ENCODE data around the gene RPAP3. TPM values are rescaled to one million over a fixed set of nuclear protein-coding genes. Genes with fewer than 3 reads are reported as not detected.

Gene RPAP3, protein sequence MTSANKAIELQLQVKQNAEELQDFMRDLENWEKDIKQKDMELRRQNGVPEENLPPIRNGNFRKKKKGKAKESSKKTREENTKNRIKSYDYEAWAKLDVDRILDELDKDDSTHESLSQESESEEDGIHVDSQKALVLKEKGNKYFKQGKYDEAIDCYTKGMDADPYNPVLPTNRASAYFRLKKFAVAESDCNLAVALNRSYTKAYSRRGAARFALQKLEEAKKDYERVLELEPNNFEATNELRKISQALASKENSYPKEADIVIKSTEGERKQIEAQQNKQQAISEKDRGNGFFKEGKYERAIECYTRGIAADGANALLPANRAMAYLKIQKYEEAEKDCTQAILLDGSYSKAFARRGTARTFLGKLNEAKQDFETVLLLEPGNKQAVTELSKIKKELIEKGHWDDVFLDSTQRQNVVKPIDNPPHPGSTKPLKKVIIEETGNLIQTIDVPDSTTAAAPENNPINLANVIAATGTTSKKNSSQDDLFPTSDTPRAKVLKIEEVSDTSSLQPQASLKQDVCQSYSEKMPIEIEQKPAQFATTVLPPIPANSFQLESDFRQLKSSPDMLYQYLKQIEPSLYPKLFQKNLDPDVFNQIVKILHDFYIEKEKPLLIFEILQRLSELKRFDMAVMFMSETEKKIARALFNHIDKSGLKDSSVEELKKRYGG
- total RNA-seq = 9.8 and 13.6 TPM in 2 replicates

DNA sequence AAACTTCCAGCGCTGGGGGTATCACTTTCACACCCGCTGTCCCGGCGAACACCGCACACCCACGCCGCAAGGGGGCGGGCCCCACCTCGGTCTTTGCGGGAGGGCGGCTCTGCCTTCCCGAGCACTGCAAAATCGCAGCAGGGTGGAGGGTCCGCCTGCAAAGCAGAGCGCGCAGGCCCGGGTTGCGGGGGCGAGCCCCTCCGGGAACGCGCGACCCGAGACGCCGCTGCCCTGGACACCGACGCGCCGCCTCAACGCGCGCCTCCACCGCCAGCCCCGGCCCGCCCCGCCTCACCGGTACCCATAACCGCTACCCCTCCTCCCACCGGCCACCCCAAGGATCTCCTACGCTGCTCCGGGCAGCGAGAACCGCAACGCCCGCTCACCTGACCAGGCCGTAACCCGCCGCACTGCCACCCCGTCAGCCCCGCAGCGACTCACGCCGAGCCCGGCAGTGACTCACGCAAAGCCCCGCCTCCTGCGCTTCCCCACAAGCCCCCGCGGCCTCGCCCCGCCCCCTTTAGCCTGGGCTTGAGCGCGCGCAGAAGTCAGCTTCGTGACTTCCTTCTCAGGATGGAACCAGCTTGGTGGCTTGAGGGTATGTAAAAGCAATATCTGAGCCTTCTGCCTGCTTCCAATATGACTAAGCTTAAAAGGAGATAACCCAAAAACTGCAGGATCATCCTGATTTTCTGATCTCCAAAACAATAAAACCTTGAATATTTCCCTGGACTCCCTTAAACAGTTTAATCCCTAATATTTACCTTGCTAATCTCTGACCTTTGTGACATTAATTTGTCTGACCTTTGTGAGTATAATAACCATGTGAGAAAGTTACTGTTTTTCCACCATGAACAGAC, at the start of gene RPAP3:
TSS of gene RPAP3 (minus strand) at position 465 of the 860 bp plus-strand sequence. CDS start 3,190 bp downstream, outside the sequence.

DNA sequence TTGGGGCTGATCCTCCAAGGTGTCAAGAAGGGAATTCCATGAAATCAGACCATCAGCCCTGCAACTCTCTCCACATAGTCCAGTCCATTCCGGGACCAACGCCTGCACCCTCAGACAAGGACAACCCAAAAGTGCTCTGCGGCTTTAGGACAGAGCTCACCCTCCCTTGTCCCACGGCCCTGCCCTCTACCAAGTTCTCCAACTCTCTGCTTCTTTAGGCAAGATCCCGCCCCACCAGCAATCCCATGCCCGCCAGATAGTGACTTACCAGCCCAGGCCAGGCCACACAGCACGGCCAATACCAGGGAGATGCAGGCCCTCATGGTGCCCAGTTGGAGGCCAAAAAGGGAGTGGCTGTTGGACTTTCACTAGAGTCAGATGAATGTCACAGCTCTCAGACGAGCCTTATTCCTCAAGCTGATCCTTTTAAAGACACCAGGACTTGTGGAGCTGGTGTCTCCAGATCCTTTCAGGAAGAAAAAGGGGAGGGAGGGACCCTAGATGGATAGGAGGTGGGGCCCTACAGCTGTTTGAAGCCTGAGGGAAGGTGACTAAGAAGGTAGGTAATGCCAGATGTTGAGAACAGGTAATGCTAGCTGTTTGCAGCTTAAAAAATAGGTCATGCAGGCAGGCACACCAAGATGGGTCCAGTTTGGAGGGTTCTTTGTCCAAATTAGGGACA, 19.4 kb upstream of the RPAP3 start, which contains the start of gene ENDOU:
TSS of gene ENDOU (minus strand) at position 400 of the 682 bp plus-strand sequence. CDS start at position 323, 77 bp downstream.

Other genes starting within 250 kb of the RPAP3 start
- 1.8 and 9.8 TPM in 2 replicates for gene ENDOU, start 19.5 kb upstream of the RPAP3 start, total RNA-seq
- 3.6 and 5.1 TPM in 2 replicates for gene RAPGEF3, start 52.9 kb upstream of the RPAP3 start, total RNA-seq
- 5.5 and 9.3 TPM in 2 replicates for gene SLC48A1, start 67.2 kb upstream of the RPAP3 start, total RNA-seq
- gene HDAC7, start 113.9 kb upstream of the RPAP3 start, total RNA-seq = 62.8 and 73.3 TPM in 2 replicates
- 3.1 and 13.6 TPM in 2 replicates for gene VDR, start 199.0 kb upstream of the RPAP3 start, total RNA-seq

Measured in placental epithelial cell (primary cell).